ENCODE results near the gene RC3H2.

DNA sequence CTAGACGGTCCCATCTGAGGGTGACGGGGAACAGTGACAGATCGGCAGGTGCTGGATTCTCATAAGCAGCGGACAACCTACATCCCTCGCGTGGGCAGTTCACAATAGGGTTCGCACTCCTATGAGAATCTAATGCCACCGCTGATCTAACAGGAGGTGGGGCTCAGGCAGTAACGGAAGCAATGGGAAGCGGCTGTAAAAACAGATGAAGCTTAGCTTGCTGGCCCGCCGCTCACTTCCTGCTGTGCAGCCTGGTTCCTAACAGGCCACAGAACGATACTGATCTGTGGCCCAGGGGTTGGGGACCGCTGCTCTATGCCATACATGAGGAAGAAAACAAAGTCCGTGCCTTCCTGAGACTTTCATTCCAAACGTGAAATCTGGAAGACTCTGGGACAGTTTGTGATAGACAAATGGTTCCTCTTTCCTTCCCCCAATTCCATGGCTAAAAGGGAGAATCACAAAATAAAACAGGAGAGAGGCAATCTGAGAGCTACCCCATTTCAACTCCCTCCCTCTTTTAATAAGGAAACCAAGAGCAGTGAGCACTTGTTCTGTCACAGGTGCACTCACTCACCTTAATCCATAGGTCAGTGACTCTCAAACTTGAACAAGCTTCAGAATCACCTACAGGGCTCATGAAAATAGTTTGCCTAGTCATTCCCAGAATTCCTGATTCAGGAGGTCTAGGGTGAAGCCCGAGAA lies 88.8 kb downstream of the RC3H2 start:
- TF ChIP-seq PHF8 (IDR thresholded peaks at IDR 0.05; ENCODE audit: borderline replicate concordance, low read depth) (no peak), EHMT2 (IDR thresholded peaks at IDR 0.05; ENCODE audit: low read depth) (no peak), POLR2A (IDR thresholded peaks at IDR 0.05; ENCODE audit: low read length) (no peak), ZSCAN20 (CRISPR knock-in tag; IDR thresholded peaks at IDR 0.05) (no peak), RFX5 (IDR thresholded peaks at IDR 0.05) (no peak)
- TF ChIP-seq, protein P1, sequence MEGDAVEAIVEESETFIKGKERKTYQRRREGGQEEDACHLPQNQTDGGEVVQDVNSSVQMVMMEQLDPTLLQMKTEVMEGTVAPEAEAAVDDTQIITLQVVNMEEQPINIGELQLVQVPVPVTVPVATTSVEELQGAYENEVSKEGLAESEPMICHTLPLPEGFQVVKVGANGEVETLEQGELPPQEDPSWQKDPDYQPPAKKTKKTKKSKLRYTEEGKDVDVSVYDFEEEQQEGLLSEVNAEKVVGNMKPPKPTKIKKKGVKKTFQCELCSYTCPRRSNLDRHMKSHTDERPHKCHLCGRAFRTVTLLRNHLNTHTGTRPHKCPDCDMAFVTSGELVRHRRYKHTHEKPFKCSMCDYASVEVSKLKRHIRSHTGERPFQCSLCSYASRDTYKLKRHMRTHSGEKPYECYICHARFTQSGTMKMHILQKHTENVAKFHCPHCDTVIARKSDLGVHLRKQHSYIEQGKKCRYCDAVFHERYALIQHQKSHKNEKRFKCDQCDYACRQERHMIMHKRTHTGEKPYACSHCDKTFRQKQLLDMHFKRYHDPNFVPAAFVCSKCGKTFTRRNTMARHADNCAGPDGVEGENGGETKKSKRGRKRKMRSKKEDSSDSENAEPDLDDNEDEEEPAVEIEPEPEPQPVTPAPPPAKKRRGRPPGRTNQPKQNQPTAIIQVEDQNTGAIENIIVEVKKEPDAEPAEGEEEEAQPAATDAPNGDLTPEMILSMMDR (IDR thresholded peaks at IDR 0.05), result no peak
